Measurements from ENCODE around the gene MRTFA.

The MRTFA gene

DNA sequence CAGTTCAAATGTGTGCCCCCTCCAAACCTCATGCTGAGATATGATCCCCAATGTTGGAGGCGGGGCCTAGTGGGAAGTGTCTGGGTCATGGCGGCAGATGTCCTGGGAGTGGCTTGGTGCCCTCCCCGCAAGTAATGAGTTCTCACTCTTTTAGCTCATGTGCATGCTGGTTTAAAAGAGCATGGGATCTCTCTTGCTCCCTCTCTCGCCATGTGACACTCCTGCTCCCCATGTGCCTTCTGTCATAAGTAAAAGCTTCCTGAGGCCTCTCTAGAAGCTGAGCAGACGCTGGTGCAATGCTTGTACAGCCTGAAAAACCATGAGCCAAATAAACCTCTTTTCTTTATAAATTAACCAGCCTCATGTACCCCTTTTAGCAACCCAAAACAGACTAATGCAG lies 167.3 kb downstream of the MRTFA start:
- in situ Hi-C loops (cut with MboI; ENCODE audit: low pct_unique_long_range_greater_than_20kb, low sequenced_read_pairs, unreplicated experiment) = no loop called here
- no peak for DNase-seq (ENCODE audit: low spot score)
- TF ChIP-seq, protein P1, sequence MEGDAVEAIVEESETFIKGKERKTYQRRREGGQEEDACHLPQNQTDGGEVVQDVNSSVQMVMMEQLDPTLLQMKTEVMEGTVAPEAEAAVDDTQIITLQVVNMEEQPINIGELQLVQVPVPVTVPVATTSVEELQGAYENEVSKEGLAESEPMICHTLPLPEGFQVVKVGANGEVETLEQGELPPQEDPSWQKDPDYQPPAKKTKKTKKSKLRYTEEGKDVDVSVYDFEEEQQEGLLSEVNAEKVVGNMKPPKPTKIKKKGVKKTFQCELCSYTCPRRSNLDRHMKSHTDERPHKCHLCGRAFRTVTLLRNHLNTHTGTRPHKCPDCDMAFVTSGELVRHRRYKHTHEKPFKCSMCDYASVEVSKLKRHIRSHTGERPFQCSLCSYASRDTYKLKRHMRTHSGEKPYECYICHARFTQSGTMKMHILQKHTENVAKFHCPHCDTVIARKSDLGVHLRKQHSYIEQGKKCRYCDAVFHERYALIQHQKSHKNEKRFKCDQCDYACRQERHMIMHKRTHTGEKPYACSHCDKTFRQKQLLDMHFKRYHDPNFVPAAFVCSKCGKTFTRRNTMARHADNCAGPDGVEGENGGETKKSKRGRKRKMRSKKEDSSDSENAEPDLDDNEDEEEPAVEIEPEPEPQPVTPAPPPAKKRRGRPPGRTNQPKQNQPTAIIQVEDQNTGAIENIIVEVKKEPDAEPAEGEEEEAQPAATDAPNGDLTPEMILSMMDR (IDR thresholded peaks at IDR 0.05; ENCODE audit: extremely low read depth, insufficient read depth, missing control alignments) = no peak

DNA sequence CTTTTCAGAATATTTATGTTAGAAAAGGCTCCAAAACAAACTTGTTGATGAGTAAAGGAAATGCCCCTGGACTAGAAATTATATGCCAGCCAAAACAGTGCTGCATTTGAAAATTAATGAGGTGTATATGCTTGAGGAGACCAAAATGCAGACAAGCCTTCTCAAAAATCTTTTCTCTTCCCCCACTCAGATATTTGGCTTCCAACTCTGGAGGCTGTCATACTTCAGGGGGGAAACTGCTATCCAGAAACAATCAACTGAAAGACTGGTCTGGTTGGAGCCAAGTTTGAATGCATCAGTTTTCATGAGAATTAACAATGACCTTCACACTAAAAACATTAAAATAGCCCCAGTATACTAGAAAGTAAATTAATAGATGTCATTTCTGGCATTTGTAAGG lies 167.9 kb downstream of the MRTFA start:
- no peak for DNase-seq (ENCODE audit: low spot score)
- TF ChIP-seq, protein P1 (IDR thresholded peaks at IDR 0.05; ENCODE audit: extremely low read depth, insufficient read depth, missing control alignments) = no peak
- in situ Hi-C loops (cut with MboI; ENCODE audit: low pct_unique_long_range_greater_than_20kb, low sequenced_read_pairs, unreplicated experiment) = no loop called here

DNA sequence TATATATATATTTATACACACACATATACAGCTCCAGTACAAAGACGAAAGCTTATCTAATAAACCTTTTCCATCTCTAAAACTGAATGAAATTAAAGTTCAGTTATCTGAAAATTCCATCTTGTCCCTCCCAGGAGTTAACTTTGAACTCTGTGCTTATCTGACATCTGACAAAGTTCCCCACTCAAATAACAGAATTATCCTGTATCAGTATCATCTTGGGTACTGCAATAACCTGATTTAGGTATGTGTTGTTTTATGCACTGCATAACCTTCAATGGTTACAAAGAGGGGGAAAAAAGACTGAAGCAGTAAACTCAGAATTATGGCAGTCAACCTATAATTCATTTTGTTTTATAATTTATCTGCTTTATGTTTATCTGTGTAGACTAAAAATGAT lies 169.5 kb downstream of the MRTFA start:
- TF ChIP-seq, protein P1 (IDR thresholded peaks at IDR 0.05; ENCODE audit: extremely low read depth, insufficient read depth, missing control alignments) = no peak
- in situ Hi-C loops (cut with MboI; ENCODE audit: low pct_unique_long_range_greater_than_20kb, low sequenced_read_pairs, unreplicated experiment) = no loop called here
- DNase-seq (ENCODE audit: low spot score) = no peak

DNA sequence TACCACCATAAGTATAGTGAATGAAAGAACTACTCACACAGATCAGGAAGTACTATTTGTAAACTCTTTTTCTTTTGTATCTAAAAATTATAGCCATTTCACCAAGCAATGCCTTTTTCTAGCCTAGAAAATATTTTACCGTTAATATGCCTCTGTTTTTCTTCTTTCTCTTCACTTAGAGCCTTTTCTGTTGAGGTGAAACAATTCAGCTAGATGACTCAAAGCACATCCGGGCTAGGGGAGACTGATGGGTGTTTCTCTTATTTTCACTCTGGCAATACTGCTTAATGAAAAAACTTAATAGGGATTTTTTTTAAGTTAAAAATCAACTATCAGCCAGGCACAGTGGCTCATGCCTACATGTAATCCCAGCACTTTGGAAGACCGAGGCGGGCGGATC lies 172.8 kb downstream of the MRTFA start:
- peak; percentile 34 for DNase-seq (ENCODE audit: low spot score)
- in situ Hi-C loops (cut with MboI; ENCODE audit: low pct_unique_long_range_greater_than_20kb, low sequenced_read_pairs, unreplicated experiment) = no loop called here
- TF ChIP-seq, protein P1 (IDR thresholded peaks at IDR 0.05; ENCODE audit: extremely low read depth, insufficient read depth, missing control alignments) = no peak

DNA sequence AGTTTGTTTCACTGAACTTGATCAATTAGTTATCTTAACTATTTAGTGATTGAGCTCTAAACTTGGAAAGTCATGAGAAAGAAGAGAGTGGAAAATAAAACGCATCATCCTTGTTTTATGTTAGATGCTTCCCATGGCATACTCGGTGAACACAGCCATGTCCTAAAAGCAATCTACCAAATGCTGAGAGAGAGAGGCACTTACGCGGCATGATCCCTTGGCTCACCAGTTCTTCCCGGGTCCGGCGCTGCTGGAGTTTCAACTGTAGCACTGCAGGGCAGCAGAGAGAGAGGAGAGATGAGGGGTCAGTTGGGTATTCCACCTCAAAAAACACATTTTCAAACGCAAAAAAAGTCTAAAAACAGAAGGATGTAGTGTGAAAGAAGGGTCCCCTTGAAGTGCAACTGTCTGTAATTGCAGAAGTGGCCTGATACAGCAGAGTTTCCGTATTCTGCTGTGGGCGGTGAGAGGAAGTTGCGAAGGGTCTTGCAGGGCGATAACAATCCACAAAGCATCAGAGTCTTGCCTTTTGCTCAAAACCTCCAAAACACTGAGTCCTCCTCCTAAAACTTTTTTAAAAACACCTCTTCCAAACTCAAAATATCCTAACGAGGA lies 173.4 kb downstream of the MRTFA start:
- DNase-seq (ENCODE audit: low spot score) = peak; percentile 44
- in situ Hi-C loops (cut with MboI; ENCODE audit: low pct_unique_long_range_greater_than_20kb, low sequenced_read_pairs, unreplicated experiment) = no loop called here
- TF ChIP-seq, protein P1 (IDR thresholded peaks at IDR 0.05; ENCODE audit: extremely low read depth, insufficient read depth, missing control alignments) = no peak

DNA sequence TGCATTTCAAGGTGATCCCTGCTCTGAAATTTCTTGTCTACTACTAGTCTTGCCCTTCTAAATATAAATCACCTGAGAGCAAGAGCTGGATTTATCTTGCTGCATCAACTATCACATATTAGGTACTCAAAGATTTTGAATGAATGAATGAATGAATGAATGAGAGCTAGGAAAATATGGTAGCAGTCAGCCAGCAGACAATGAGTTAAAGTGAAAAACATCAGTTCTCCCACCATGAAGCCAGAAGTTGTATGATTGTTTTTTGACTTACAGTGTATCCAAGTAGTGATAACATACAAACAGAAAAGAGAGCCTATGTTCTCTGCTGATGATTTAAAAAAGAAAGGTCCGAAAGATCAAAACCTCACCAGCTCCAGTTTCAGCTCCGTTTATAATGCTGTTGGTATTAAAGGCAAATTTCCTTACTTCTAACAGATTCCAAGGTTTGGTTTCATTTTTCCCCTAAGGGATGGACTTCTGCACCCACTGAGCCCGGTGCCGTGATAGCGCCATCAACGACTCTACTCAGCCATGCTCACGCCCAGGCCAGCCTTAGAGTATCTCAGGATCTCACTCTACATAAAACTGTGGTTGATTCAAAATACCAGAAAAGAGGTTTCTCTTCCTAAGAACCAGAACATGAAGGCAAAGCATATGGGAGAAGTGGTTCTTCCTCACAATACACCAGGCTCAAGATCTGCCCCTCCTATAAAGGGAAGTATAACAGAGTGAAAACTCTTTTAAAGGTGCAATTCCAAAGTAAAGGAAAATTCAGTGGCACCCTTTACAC lies 174.1 kb downstream of the MRTFA start:
- in situ Hi-C loops (cut with MboI; ENCODE audit: low pct_unique_long_range_greater_than_20kb, low sequenced_read_pairs, unreplicated experiment) = no loop called here
- no peak for DNase-seq (ENCODE audit: low spot score)
- TF ChIP-seq, protein P1 (IDR thresholded peaks at IDR 0.05; ENCODE audit: extremely low read depth, insufficient read depth, missing control alignments) = no peak
